ENCODE results near the gene PLCB3. TPM values are rescaled to one million over a fixed set of nuclear protein-coding genes. Genes with fewer than 3 reads are reported as not detected.

Gene PLCB3
- total and polyA plus RNA-seq, 2 experiments from 2014 or later: 28.1 to 103 TPM

DNA sequence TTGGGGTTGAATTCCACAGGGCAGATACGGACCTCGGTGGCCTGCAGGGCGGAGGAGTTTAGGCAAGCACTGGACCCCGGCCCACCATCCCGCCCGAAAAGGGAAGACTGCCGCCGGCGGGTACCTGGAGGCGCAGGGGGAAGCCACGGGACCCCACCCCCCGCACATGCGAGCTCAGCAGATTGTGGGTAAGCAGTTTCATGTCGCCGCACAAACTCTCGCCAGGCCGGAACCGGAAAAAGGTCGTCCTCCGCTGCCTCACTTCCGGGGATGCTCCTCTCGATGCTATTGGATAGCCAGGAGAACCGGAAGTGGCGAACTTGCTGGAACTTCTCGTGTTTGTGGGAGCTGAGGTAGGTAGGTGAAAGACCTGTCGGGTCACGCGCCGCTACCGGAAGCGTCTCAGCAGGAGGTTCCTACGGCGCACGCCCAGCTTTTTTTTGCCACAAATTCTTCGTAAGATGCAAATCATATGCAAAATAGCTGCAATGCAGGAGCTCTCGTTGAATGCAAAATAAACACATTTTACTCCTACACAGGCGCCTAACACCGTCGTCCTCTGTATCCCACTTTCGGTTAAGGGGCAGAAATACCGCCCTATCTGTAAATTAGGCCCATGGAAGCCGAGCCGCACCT lies 66.1 kb downstream of the PLCB3 start, which contains the start of gene TRMT112 (continued):
- TF ChIP-seq, protein P1, sequence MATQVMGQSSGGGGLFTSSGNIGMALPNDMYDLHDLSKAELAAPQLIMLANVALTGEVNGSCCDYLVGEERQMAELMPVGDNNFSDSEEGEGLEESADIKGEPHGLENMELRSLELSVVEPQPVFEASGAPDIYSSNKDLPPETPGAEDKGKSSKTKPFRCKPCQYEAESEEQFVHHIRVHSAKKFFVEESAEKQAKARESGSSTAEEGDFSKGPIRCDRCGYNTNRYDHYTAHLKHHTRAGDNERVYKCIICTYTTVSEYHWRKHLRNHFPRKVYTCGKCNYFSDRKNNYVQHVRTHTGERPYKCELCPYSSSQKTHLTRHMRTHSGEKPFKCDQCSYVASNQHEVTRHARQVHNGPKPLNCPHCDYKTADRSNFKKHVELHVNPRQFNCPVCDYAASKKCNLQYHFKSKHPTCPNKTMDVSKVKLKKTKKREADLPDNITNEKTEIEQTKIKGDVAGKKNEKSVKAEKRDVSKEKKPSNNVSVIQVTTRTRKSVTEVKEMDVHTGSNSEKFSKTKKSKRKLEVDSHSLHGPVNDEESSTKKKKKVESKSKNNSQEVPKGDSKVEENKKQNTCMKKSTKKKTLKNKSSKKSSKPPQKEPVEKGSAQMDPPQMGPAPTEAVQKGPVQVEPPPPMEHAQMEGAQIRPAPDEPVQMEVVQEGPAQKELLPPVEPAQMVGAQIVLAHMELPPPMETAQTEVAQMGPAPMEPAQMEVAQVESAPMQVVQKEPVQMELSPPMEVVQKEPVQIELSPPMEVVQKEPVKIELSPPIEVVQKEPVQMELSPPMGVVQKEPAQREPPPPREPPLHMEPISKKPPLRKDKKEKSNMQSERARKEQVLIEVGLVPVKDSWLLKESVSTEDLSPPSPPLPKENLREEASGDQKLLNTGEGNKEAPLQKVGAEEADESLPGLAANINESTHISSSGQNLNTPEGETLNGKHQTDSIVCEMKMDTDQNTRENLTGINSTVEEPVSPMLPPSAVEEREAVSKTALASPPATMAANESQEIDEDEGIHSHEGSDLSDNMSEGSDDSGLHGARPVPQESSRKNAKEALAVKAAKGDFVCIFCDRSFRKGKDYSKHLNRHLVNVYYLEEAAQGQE (IDR thresholded peaks at IDR 0.05; ENCODE audit: unreplicated experiment): no peak
- TF ChIP-seq, protein P2, sequence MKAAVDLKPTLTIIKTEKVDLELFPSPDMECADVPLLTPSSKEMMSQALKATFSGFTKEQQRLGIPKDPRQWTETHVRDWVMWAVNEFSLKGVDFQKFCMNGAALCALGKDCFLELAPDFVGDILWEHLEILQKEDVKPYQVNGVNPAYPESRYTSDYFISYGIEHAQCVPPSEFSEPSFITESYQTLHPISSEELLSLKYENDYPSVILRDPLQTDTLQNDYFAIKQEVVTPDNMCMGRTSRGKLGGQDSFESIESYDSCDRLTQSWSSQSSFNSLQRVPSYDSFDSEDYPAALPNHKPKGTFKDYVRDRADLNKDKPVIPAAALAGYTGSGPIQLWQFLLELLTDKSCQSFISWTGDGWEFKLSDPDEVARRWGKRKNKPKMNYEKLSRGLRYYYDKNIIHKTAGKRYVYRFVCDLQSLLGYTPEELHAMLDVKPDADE (IDR thresholded peaks at IDR 0.05): peak; percentile 84
- TF ChIP-seq CREB1 (CRISPR knock-in tag; IDR thresholded peaks at IDR 0.05; ENCODE audit: low read depth): peak; percentile 78; the same call in 1 of the 2 replicates
- no peak for TF ChIP-seq STAT1 (IDR thresholded peaks at IDR 0.05; ENCODE audit: unreplicated experiment)
- TF ChIP-seq POLR2AphosphoS5 (IDR thresholded peaks at IDR 0.05; ENCODE audit: low read depth): peak; percentile 85
- no peak for TF ChIP-seq EZH2 (IDR thresholded peaks at IDR 0.05; ENCODE audit: low read depth, unreplicated experiment)

DNA sequence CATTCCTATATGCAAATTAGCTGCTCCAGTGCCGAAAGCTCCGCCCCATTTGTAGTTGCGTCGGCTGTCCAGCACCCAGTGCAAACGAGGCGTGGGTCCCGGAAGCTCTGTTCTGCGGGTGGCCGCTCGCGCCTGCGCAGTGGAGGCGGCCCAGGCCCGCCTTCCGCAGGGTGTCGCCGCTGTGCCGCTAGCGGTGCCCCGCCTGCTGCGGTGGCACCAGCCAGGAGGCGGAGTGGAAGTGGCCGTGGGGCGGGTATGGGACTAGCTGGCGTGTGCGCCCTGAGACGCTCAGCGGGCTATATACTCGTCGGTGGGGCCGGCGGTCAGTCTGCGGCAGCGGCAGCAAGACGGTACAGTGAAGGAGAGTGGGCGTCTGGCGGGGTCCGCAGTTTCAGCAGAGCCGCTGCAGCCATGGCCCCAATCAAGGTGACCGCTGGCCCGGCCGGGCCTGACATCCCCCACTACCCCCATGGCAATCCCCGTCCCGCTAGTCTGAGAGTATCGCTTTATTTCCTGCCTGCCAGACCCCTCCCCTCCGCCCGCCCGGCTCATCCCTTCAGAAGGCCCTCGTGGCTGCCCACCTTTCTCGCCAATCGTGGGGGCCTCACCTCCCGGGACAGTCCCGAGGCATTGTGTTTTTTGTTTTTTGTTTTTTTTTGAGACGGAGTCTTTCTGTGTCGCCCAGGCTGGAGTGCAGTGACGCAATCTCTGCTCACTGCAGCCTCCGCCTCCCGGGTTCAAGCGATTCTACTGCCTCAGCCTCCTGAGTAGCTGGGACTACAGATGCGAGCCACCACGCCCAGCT lies 66.8 kb downstream of the PLCB3 start, which contains the start of gene PRDX5:
TSS of gene PRDX5 (plus strand) at position 161 of the 805 bp plus-strand sequence. CDS start at position 256, 95 bp downstream.
- Histone ChIP-seq H3K36me3 (ENCODE audit: insufficient read depth) (peaks cover 3% of the 10 kb centered on the region; the same call in 1 of the 2 replicates), H3K4me2 (peak within 1 kb of the TSS; percentile 74), H3K27ac (ENCODE audit: low read depth) (peak within 1 kb of the TSS; percentile 93), H3K27me3 (ENCODE audit: insufficient read depth) (no peaks in the 10 kb centered on the region), H3F3A (replicated peaks; ENCODE audit: low read depth) (peaks cover 17% of the 10 kb centered on the region; the same call in 1 of the 2 replicates), H3K4me3 (peak within 1 kb of the TSS; percentile 82), H3K9me2 (ENCODE audit: insufficient read depth) (no peaks in the 10 kb centered on the region), H3K4me1 (ENCODE audit: insufficient read depth) (peaks cover 12% of the 10 kb centered on the region), H3K79me2 (replicated peaks; ENCODE audit: insufficient read depth) (peaks cover 16% of the 10 kb centered on the region), H4K20me1 (replicated peaks; ENCODE audit: insufficient read depth) (no peaks in the 10 kb centered on the region; the same call in 1 of the 2 replicates), H2AFZ (peak within 1 kb of the TSS; percentile 87)
- Mint-ChIP-seq H3K9me3 (no peaks in the 10 kb centered on the region; the same call in 1 of the 3 replicates), H3K4me3 (peak within 1 kb of the TSS; percentile 98), H3K27me3 (ENCODE audit: insufficient read depth, low read depth, poor library complexity) (peaks cover 24% of the 10 kb centered on the region), H3K27ac (peak within 1 kb of the TSS; percentile 100), H3K36me3 (ENCODE audit: low read depth) (peaks cover 50% of the 10 kb centered on the region), H3K4me1 (peaks cover 19% of the 10 kb centered on the region)
- no peak for TF ChIP-seq CREB1 (CRISPR knock-in tag; IDR thresholded peaks at IDR 0.05; ENCODE audit: low read depth)
- TF ChIP-seq ZNF114 (CRISPR knock-in tag; IDR thresholded peaks at IDR 0.05): no peak
- no peak for TF ChIP-seq EZH2phosphoT487 (IDR thresholded peaks at IDR 0.05; ENCODE audit: unreplicated experiment)
- no peak for TF ChIP-seq ZNF331 (CRISPR knock-in tag; IDR thresholded peaks at IDR 0.05; ENCODE audit: low read depth)
- TF ChIP-seq, protein P3, sequence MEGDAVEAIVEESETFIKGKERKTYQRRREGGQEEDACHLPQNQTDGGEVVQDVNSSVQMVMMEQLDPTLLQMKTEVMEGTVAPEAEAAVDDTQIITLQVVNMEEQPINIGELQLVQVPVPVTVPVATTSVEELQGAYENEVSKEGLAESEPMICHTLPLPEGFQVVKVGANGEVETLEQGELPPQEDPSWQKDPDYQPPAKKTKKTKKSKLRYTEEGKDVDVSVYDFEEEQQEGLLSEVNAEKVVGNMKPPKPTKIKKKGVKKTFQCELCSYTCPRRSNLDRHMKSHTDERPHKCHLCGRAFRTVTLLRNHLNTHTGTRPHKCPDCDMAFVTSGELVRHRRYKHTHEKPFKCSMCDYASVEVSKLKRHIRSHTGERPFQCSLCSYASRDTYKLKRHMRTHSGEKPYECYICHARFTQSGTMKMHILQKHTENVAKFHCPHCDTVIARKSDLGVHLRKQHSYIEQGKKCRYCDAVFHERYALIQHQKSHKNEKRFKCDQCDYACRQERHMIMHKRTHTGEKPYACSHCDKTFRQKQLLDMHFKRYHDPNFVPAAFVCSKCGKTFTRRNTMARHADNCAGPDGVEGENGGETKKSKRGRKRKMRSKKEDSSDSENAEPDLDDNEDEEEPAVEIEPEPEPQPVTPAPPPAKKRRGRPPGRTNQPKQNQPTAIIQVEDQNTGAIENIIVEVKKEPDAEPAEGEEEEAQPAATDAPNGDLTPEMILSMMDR (conservative IDR thresholded peaks at IDR 0.05; ENCODE audit: low read depth in 2 of 2): peak; percentile 18 to 74; a peak in 3 of 4 replicates
- TF ChIP-seq POLR2AphosphoS5 (IDR thresholded peaks at IDR 0.05; ENCODE audit: low read depth): peak; percentile 79
- TF ChIP-seq, protein P2 (IDR thresholded peaks at IDR 0.05): 0 out of 2 replicates have a peak, but pooled peaks have one; percentile 6
- no peak for TF ChIP-seq JUNB (IDR thresholded peaks at IDR 0.05; ENCODE audit: unreplicated experiment)
- DNase-seq (ENCODE audit: low spot score) (peak; percentile 97), ATAC-seq (peak; percentile 71)
